Epithelial cell of proximal tubule (primary cell): ENCODE data around the gene TFIP11. TPM values are rescaled to one million over a fixed set of nuclear protein-coding genes. Genes with fewer than 3 reads are reported as not detected.
"Not testable (repeated sequence)": the region's sequence is repeated elsewhere in the genome, so short reads cannot be mapped to it uniquely, and the experiment has no call there.

Experiments
- DNase-seq: peaks from one replicate; pipeline ENCODE4 v3.0.0-alpha.2; 2011; ENCODE audit warnings: low read depth
- H3K4me3 ChIP-seq: 2 replicates; pipeline ENCODE4 v1.5.1; 2011; ENCODE audit warnings: low read depth, mild to moderate bottlenecking, low read length
- CTCF ChIP-seq: conservative IDR thresholded peaks from 2 replicates; pipeline ENCODE4 v1.5.1; 2012; ENCODE audit warnings: low read depth, mild to moderate bottlenecking, low read length
- total RNA-seq: library from RNA; depleted of rRNA; stranded (reverse); fragments of >200 nt; gene quantifications from 2 replicates; pipeline ENCODE4 v1.2.3, GENCODE V29; 2015

The TFIP11 gene
- total RNA-seq, 1 donor from 2014 or later, result 17.8 TPM

- no peak for DNase-seq
- TF ChIP-seq CTCF, result no peak
- H3K4me3 ChIP-seq, result no peak overlapping the region
Measured at GRCh38 chr22:26534171-26534855, 22.0 kb upstream of the TFIP11 start.

GRCh38 chr22:26529345-26529744 is 17.1 kb upstream of the TFIP11 start:
- TF ChIP-seq CTCF, result no peak
- no peak for DNase-seq
- H3K4me3 ChIP-seq, result no peak overlapping the region

DNA sequence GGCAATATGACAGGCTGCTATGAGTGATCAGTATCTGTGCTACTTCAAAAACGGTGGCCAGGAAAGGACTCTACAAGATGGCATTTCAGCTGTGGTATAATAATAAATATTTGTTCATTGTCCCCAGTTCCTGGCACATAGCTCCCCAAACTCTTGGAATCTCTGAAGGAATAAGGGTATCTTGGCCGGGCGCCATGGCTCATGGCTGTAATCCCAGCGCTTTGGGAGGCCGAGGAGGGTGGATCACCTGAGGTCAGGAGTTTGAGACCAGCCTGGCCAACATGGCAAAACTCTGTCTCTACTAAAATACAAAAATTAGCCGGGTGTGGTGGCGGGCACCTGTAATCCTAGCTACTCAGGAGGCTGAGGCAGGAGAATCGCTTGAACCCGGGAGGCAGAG is 16.2 kb upstream of the TFIP11 start:
- DNase-seq, H3K4me3 ChIP-seq: not testable (repeated sequence)

GRCh38 chr22:26527574-26528465 is 15.5 kb upstream of the TFIP11 start:
- no peak overlapping the region for H3K4me3 ChIP-seq
- DNase-seq, result no peak
- no peak for TF ChIP-seq CTCF

DNA sequence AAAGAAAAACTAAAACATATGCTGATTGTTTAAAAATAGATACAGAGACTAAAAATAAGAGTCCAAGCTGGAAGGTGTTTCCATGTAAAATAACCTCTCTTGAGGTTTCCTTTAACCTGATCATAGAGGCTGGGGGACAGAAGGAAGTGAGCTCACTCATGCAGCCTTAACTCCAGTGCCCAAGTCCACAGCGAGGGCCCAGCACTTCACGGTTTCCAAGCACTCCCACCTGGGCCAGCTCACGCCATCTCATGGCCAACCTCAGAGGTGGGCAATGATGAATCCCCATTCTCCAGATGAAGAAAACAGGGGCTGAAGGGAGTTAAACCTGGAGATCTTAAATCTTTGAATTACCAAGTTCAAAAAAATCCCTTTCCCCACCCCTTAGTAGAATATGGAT is 14.9 kb upstream of the TFIP11 start:
- H3K4me3 ChIP-seq, result no peak overlapping the region
- DNase-seq, result no peak
- no peak for TF ChIP-seq CTCF

DNA sequence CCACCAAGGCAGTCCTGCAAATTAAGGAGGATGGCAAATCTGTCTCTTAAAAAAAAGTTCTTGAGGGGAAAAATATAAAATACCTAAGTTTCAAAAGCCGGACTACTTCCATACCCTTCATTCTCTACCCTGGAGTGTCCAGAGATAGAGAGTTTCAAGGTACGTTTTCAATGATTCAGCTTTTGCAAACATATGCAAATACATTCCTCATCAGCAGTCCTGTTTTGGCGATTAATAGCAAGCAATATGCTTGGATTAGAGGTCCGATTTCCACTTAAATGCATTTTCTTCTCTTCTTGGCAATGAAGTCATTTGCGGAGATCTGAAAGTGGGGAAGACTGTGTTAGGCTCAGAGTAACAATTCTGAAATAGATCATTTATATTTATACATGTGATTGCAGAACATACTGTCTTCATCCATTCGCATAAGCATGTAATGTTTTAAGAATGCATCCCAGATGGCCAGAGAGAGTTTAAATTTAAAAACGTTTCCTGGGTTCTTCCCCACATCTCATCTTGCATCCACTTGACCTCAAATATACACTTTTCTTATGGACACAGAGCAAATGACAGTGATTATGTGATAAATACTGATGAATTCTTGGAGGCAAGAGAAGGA is 13.8 kb upstream of the TFIP11 start:
- no peak for DNase-seq
- H3K4me3 ChIP-seq, result no peak overlapping the region
- TF ChIP-seq CTCF, result no peak

DNA sequence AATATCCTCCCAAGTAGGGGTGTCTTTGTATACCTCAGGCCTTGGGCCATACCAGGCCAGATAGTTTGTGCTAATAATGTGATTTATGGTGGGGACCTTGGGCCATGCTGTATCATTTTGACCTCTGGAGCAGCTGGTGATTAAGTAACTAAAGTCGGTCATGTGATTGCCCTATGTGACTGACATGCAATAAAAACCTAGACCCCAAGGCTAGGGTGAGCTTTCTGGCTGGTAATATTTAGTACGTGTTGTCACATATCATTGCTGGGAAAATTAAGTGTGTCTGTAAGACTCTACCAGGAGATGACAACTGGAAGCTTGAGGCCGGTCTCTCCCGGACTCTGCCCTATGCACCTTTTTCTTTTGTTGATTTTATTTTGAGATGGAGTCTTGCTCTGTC is 12.6 kb upstream of the TFIP11 start:
- TF ChIP-seq CTCF, result no peak
- no peak overlapping the region for H3K4me3 ChIP-seq
- DNase-seq, result no peak
